NK-92 treated with Interleukin-12 subunit alpha and Interleukin-12 subunit beta, amount 100 ng/mL, for 24 hours (cell line): ENCODE data around the gene CCDC32.
A peak's percentile ranks its signal among the peaks of the same experiment; 100 is the strongest.
"Not testable (repeated sequence)": the region's sequence is repeated elsewhere in the genome, so short reads cannot be mapped to it uniquely, and the experiment has no call there.

Source experiments
- DNase-seq: peaks from one replicate; lab custom pipeline; 2025; lab: John Stamatoyannopoulos, UW

Gene CCDC32

GRCh38 chr15:40564591-40565332 lies at the start of gene CCDC32:
TSS of gene CCDC32 (minus strand) at chr15:40565042. CDS start at chr15:40563015, 2,027 bp downstream.
- DNase-seq = peak; percentile 98

GRCh38 chr15:40613080-40613479 lies 48.2 kb upstream of the CCDC32 start:
- no peak for DNase-seq

- no peak for DNase-seq
Observed at GRCh38 chr15:40603935-40604334, 39.1 kb upstream of the CCDC32 start.

GRCh38 chr15:40600956-40601355 lies 36.1 kb upstream of the CCDC32 start:
- DNase-seq = no peak

- DNase-seq = no peak
Observed at GRCh38 chr15:40598672-40599071, 33.8 kb upstream of the CCDC32 start.

GRCh38 chr15:40598126-40598525 lies 33.3 kb upstream of the CCDC32 start:
- no peak for DNase-seq

GRCh38 chr15:40597024-40597423 lies 32.2 kb upstream of the CCDC32 start:
- no peak for DNase-seq

- no peak for DNase-seq
Observed at GRCh38 chr15:40595773-40596172, 30.9 kb upstream of the CCDC32 start.

GRCh38 chr15:40595219-40595618 lies 30.4 kb upstream of the CCDC32 start:
- DNase-seq = no peak

GRCh38 chr15:40594429-40594836 lies 29.6 kb upstream of the CCDC32 start:
- peak; percentile 77 for DNase-seq

GRCh38 chr15:40593588-40594428 lies 29.0 kb upstream of the CCDC32 start, which contains the start of gene KNL1:
TSS of gene KNL1 (plus strand) at chr15:40594249. CDS start at chr15:40602932, 8,683 bp downstream.
- peak; percentile 92 for DNase-seq

GRCh38 chr15:40593165-40593564 lies 28.3 kb upstream of the CCDC32 start:
- no peak for DNase-seq

GRCh38 chr15:40591389-40591788 lies 26.5 kb upstream of the CCDC32 start:
- no peak for DNase-seq

GRCh38 chr15:40590667-40591050 lies 25.8 kb upstream of the CCDC32 start:
- no peak for DNase-seq

GRCh38 chr15:40584191-40584590 lies 19.3 kb upstream of the CCDC32 start:
- no peak for DNase-seq

- DNase-seq = no peak
Observed at GRCh38 chr15:40582726-40583246, 17.9 kb upstream of the CCDC32 start.

- DNase-seq = not testable (repeated sequence)
Observed at GRCh38 chr15:40581796-40582195, 17.0 kb upstream of the CCDC32 start.

GRCh38 chr15:40578892-40579291 lies 14.1 kb upstream of the CCDC32 start:
- DNase-seq = no peak

- DNase-seq = not testable (repeated sequence)
Observed at GRCh38 chr15:40576914-40577313, 12.1 kb upstream of the CCDC32 start.

GRCh38 chr15:40575113-40575512 lies 10.3 kb upstream of the CCDC32 start:
- DNase-seq = no peak

GRCh38 chr15:40569129-40569953 lies 4.5 kb upstream of the CCDC32 start, which contains the start of gene RPUSD2:
TSS of gene RPUSD2 (plus strand) at chr15:40569299. CDS start at chr15:40569338, 39 bp downstream.
- peak; percentile 93 for DNase-seq

- DNase-seq = no peak
Observed at GRCh38 chr15:40567111-40567510, 2.3 kb upstream of the CCDC32 start.
